B cell (primary cell): ENCODE data around the gene PTH2.

Source experiments
- CTCF ChIP-seq: fragments of 200-600 bp; IDR thresholded peaks from one replicate; pipeline ENCODE4 v1.8.0; 2022; ENCODE audit warnings: antibody characterized with exemption, mild to moderate bottlenecking
- EZH2 ChIP-seq: IDR thresholded peaks from 2 replicates; pipeline ENCODE4 v1.6.1; 2012; ENCODE audit warnings: borderline replicate concordance, low read depth, mild to moderate bottlenecking, moderate library complexity, low read length; ENCODE audit not compliant: insufficient read depth, poor library complexity, severe bottlenecking

- no peak for TF ChIP-seq EZH2
- TF ChIP-seq CTCF: no peak
These were observed 15.7 kb downstream of the PTH2 start for GRCh38 chr19:49407482-49408015.
